ENCODE data around the gene FDX2. TPM values are rescaled to one million over a fixed set of nuclear protein-coding genes. Genes with fewer than 3 reads are reported as not detected.
"Not testable (repeated sequence)": the region's sequence is repeated elsewhere in the genome, so short reads cannot be mapped to it uniquely, and the experiment has no call there.

FDX2 gene
- total RNA-seq, 4 donors from 2014 or later: 22.8 to 44.8 (median 33.3) TPM

GRCh38 chr19:10285393-10285792 is 30.4 kb downstream of the FDX2 start:
- Histone ChIP-seq H3K4me3 (replicated peaks in 1 of 3) (no peak overlapping the region), H3K4me1 (peaks cover 23 to 43% of the 10 kb centered on the region in 2 donors), H3K9me3 (no peaks in the 10 kb centered on the region), H3K27me3 (peaks cover 16% of the 10 kb centered on the region), H3K27ac (no peak overlapping the region), H3K36me3 (peaks cover 6 to 18% of the 10 kb centered on the region in 2 donors)
- no peak for DNase-seq
- WGBS, 2 donors: 94 to 95% methylated on average over 4 of the region's 4 CpGs
- no peak for TF ChIP-seq CTCF (IDR thresholded peaks at IDR 0.05)
- no peak for TF ChIP-seq POLR2A (IDR thresholded peaks at IDR 0.05)
- intact Hi-C loops (cut with DNase I): no loop called here

- Histone ChIP-seq H3K4me3 (replicated peaks in 1 of 3) (no peak overlapping the region), H3K9me3 (no peaks in the 10 kb centered on the region), H3K4me1 (peaks cover 21 to 38% of the 10 kb centered on the region in 2 donors), H3K27me3 (peaks cover 15% of the 10 kb centered on the region), H3K36me3 (peaks cover 6 to 18% of the 10 kb centered on the region in 2 donors), H3K27ac (no peak overlapping the region)
- intact Hi-C loops (cut with DNase I): no loop called here
- no peak for TF ChIP-seq CTCF (IDR thresholded peaks at IDR 0.05)
- no peak for DNase-seq
- WGBS, 2 donors: 98 to 100% methylated on average over 9 to 12 of the region's 13 CpGs
Measured at GRCh38 chr19:10284960-10285278, 30.9 kb downstream of the FDX2 start.

GRCh38 chr19:10284065-10284959 is 31.5 kb downstream of the FDX2 start:
- intact Hi-C loops (cut with DNase I): no loop called here
- Histone ChIP-seq H3K4me3 (replicated peaks in 1 of 3) (no peak overlapping the region), H3K9me3 (no peaks in the 10 kb centered on the region), H3K27ac (no peak overlapping the region), H3K4me1 (peaks cover 15 to 32% of the 10 kb centered on the region in 2 donors), H3K36me3 (peaks cover 6 to 18% of the 10 kb centered on the region in 2 donors), H3K27me3 (peaks cover 9% of the 10 kb centered on the region)
- TF ChIP-seq POLR2A (IDR thresholded peaks at IDR 0.05) (no peak), CTCF (IDR thresholded peaks at IDR 0.05) (no peak)
- no peak for DNase-seq
- 89 to 96% methylated on average over 5 to 31 of the region's 34 CpGs for WGBS, 2 donors

GRCh38 chr19:10283301-10284064 is 32.3 kb downstream of the FDX2 start:
- H3K36me3 ChIP-seq: peaks cover 6 to 18% of the 10 kb centered on the region in 2 donors
- H3K27ac ChIP-seq: no peak overlapping the region
- intact Hi-C loops (cut with DNase I): no loop called here

GRCh38 chr19:10282043-10282442 is 33.8 kb downstream of the FDX2 start:
- H3K36me3 ChIP-seq: peaks cover 6 to 18% of the 10 kb centered on the region in 2 donors
- DNase-seq; intact Hi-C loops (cut with DNase I); H3K9me3 ChIP-seq; H3K4me3 ChIP-seq (replicated peaks in 1 of 3); H3K27me3 ChIP-seq; H3K27ac ChIP-seq: not testable (repeated sequence)
- 90 to 99% methylated on average over 5 of the region's 5 CpGs for WGBS, 2 donors
- peaks cover 9 to 18% of the 10 kb centered on the region in 2 donors for H3K4me1 ChIP-seq

More at GRCh38 chr19:10283301-10284064, 32.3 kb downstream of the FDX2 start:
- Histone ChIP-seq H3K9me3 (no peaks in the 10 kb centered on the region), H3K4me1 (peaks cover 11 to 24% of the 10 kb centered on the region in 2 donors), H3K27me3 (peaks cover under 1% of the 10 kb centered on the region), H3K4me3 (replicated peaks in 1 of 3) (no peak overlapping the region)
- no peak for TF ChIP-seq POLR2A (IDR thresholded peaks at IDR 0.05)
- DNase-seq: peak; percentile 68 to 72
- WGBS, 2 donors: 56 to 76% methylated on average over 14 to 17 of the region's 23 CpGs

Data from thyroid gland (tissue), 4 donors.